Mesothelial cell of epicardium (in vitro differentiated cells): ENCODE data around the gene TNFRSF19. TPM values are rescaled to one million over a fixed set of nuclear protein-coding genes. Genes with fewer than 3 reads are reported as not detected.

Experiments
- DNase-seq, 2 experiments: peaks; one replicate each; pipeline ENCODE4 v3.0.0; 2021; ENCODE audit warnings: low spot score in 2 of 2; ENCODE audit not compliant: unreplicated experiment in 2 of 2
- H3K27ac Mint-ChIP-seq: 2 replicates; pipeline ENCODE4 v1.8.0; 2021; ENCODE audit warnings: mixed read lengths
- H3K27me3 Mint-ChIP-seq: 2 replicates; pipeline ENCODE4 v1.8.0; 2021; ENCODE audit warnings: low read depth, mixed read lengths
- H3K36me3 Mint-ChIP-seq: 2 replicates; pipeline ENCODE4 v1.8.0; 2021; ENCODE audit warnings: mixed read lengths
- H3K4me1 Mint-ChIP-seq: 2 replicates; pipeline ENCODE4 v1.8.0; 2021; ENCODE audit warnings: mixed read lengths
- H3K4me3 Mint-ChIP-seq: 2 replicates; pipeline ENCODE4 v1.8.0; 2021; ENCODE audit warnings: mild to moderate bottlenecking, moderate library complexity, mixed read lengths
- H3K9me3 Mint-ChIP-seq: 2 replicates; pipeline ENCODE4 v1.8.0; 2021; ENCODE audit warnings: mixed read lengths
- CTCF ChIP-seq: fragments of 200-600 bp; sonication (generic); IDR thresholded peaks from one replicate; pipeline ENCODE4 v1.5.0; 2021; ENCODE audit warnings: antibody characterized with exemption; ENCODE audit not compliant: unreplicated experiment
- total RNA-seq: library from RNA; stranded (reverse); gene quantifications from 3 replicates; pipeline ENCODE4 v1.2.1, GENCODE V29; 2021

TNFRSF19 gene
- total RNA-seq, 1 donor from 2014 or later = 43.5 TPM

- no peaks in the 10 kb centered on the region for H3K9me3 Mint-ChIP-seq
- H3K27ac Mint-ChIP-seq = no peak overlapping the region
- H3K4me3 Mint-ChIP-seq = no peak overlapping the region
- DNase-seq = no peak
- H3K4me1 Mint-ChIP-seq = peaks cover 20% of the 10 kb centered on the region
- no peaks in the 10 kb centered on the region for H3K36me3 Mint-ChIP-seq
- no peaks in the 10 kb centered on the region for H3K27me3 Mint-ChIP-seq
- TF ChIP-seq CTCF = no peak
Observed at GRCh38 chr13:23696610-23697009, 126.4 kb downstream of the TNFRSF19 start.

GRCh38 chr13:23697772-23698313 lies 127.6 kb downstream of the TNFRSF19 start:
- Mint-ChIP-seq H3K36me3 (no peaks in the 10 kb centered on the region), H3K27me3 (no peaks in the 10 kb centered on the region), H3K4me3 (no peak overlapping the region), H3K9me3 (no peaks in the 10 kb centered on the region), H3K27ac (no peak overlapping the region), H3K4me1 (peaks cover 17% of the 10 kb centered on the region)
- DNase-seq = no peak
- TF ChIP-seq CTCF = no peak

GRCh38 chr13:23699271-23699670 lies 129.1 kb downstream of the TNFRSF19 start:
- no peak overlapping the region for H3K27ac Mint-ChIP-seq
- no peak for TF ChIP-seq CTCF
- no peak overlapping the region for H3K4me3 Mint-ChIP-seq
- no peaks in the 10 kb centered on the region for H3K9me3 Mint-ChIP-seq
- H3K27me3 Mint-ChIP-seq = no peaks in the 10 kb centered on the region
- H3K4me1 Mint-ChIP-seq = peaks cover 17% of the 10 kb centered on the region
- no peaks in the 10 kb centered on the region for H3K36me3 Mint-ChIP-seq
- DNase-seq = no peak

GRCh38 chr13:23701186-23701585 lies 131.0 kb downstream of the TNFRSF19 start:
- H3K36me3 Mint-ChIP-seq = no peaks in the 10 kb centered on the region
- H3K4me1 Mint-ChIP-seq = peaks cover 32% of the 10 kb centered on the region
- H3K27me3 Mint-ChIP-seq = no peaks in the 10 kb centered on the region

GRCh38 chr13:23701636-23702035 lies 131.4 kb downstream of the TNFRSF19 start:
- no peak for DNase-seq
- Mint-ChIP-seq H3K9me3 (no peaks in the 10 kb centered on the region), H3K36me3 (no peaks in the 10 kb centered on the region), H3K4me3 (no peak overlapping the region), H3K4me1 (peaks cover 30% of the 10 kb centered on the region), H3K27me3 (no peaks in the 10 kb centered on the region), H3K27ac (no peak overlapping the region)
- no peak for TF ChIP-seq CTCF

More at GRCh38 chr13:23701186-23701585, 131.0 kb downstream of the TNFRSF19 start:
- no peak for TF ChIP-seq CTCF
- no peak for DNase-seq
- Mint-ChIP-seq H3K4me3 (no peak overlapping the region), H3K9me3 (no peaks in the 10 kb centered on the region), H3K27ac (no peak overlapping the region)
